Activated naive CD8-positive, alpha-beta T cell treated with anti-CD3 and anti-CD28 coated beads, Interleukin-2, amount 10 ng/mL, durations not matched to agents 7 days and 5 days (primary cell): ENCODE measurements around the gene ABCC3. TPM values are rescaled to one million over a fixed set of nuclear protein-coding genes. Genes with fewer than 3 reads are reported as not detected.

Experiments
- ATAC-seq: fragments of 150-1000 bp; cut with Tn5 transposase; one replicate; pipeline ENCODE4 v1.10.0; 2021; ENCODE audit warnings: low read depth, moderate library complexity
- POLR2A ChIA-PET: fragments of 350-600 bp; sonication (Branson Sonifier 250); formaldehyde crosslinking; loops from one replicate; lab custom pipeline; 2021; ENCODE audit warnings: antibody characterized with exemption; lab: Charles Lee
- DNase-seq: peaks from one replicate; pipeline ENCODE4 v3.0.0; 2021
- H3K27ac Mint-ChIP-seq: one replicate; pipeline ENCODE4 v1.8.0; 2022; ENCODE audit warnings: mild to moderate bottlenecking, mixed read lengths
- H3K27me3 Mint-ChIP-seq: one replicate; pipeline ENCODE4 v1.8.0; 2022; ENCODE audit warnings: mild to moderate bottlenecking, moderate library complexity, mixed read lengths
- H3K36me3 Mint-ChIP-seq: one replicate; pipeline ENCODE4 v1.8.0; 2021; ENCODE audit warnings: mild to moderate bottlenecking, mixed read lengths
- H3K4me1 Mint-ChIP-seq: one replicate; pipeline ENCODE4 v1.8.0; 2021; ENCODE audit warnings: mixed read lengths
- H3K4me3 Mint-ChIP-seq: one replicate; pipeline ENCODE4 v1.8.0; 2022; ENCODE audit warnings: mild to moderate bottlenecking, moderate library complexity, mixed read lengths
- H3K9me3 Mint-ChIP-seq: one replicate; pipeline ENCODE4 v1.8.0; 2021; ENCODE audit warnings: mixed read lengths
- total RNA-seq, 2 experiments: library from RNA; stranded (reverse); gene quantifications; one replicate each; pipeline ENCODE4 v1.2.3, GENCODE V29; 2021

Gene ABCC3
- total RNA-seq, 2 experiments from 2014 or later: 0.77 to 1.4 TPM

DNA sequence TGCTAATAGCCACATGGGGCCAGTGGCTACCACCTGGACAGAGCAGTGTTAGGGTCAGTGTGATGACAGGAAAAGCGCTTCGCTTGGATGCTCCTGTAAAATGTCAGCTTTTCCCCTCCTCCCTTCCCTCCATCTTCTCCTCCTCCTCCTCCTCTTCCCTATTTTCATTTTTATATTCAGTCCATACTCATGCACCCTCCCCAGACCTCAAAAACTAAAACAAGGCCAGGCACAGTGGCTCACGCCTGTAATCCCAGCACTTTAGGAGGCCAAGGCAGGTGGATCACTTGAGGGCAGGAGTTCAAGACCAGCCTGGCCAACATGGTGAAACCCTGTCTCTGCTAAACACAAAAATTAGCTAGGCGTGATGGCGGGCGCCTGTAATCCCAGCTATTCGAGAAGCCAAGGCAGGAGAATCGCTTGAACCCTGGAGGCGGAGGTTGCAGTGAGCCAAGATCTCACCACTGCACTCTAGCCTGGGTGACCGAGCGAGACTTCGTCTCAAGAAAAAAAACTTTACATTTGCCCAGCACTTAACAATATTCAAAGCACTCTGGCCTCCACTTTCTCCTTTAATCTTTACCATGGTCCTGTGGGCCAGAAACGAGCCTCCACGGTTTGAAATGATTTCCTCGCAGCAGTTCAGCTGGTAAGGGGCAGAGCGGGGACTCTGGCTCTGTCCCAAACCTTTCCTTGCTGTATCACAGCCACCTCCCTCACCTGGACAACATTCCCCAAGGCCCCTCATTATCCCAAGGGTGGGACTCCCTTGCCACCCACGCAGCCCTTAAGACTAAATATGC, 51.2 kb downstream of the ABCC3 start:
- H3K27ac Mint-ChIP-seq: no peak overlapping the region
- no peak overlapping the region for H3K4me3 Mint-ChIP-seq

DNA sequence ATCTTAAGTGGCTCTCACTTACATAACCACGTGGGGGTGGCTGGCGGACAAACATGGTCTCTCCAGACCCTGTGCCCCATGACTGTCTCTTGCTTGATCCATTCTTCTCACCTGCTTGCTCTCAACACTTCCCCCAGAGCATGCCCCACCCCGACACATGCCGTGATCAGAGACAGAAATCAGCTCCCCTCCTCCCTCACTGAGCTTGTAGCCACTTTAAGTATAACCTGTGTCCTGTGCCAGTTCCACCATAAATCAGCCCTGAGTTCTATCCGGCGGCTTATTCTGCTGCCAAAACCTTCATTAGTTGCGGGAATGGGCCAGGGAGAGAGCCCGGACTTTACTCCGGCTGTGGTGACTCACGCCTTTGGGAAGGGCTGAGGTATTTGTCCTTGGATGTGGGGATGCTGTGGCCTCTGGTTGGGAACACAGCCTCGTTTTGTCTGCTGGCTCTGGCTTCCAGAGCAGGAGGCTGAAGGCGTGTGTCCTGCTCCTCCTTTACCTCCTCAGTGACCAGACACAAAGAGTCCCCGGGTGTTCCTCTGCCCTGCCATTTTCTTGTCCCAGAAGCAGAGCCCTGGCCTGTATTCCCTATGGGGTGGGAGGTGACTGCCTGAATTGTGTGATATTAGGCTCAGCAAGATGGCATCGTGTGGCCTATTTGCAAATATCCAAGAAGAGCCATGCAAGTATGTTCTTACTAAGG, 52.0 kb downstream of the ABCC3 start:
- H3K9me3 Mint-ChIP-seq: no peaks in the 10 kb centered on the region
- peaks cover 5% of the 10 kb centered on the region for H3K27me3 Mint-ChIP-seq
- H3K36me3 Mint-ChIP-seq: no peaks in the 10 kb centered on the region
- H3K4me3 Mint-ChIP-seq: no peak overlapping the region
- H3K27ac Mint-ChIP-seq: no peak overlapping the region
- no peaks in the 10 kb centered on the region for H3K4me1 Mint-ChIP-seq
- ATAC-seq (no peak), DNase-seq (no peak)
- POLR2A ChIA-PET: no interaction called here

More for the DNA sequence above, 51.2 kb downstream of the ABCC3 start:
- ATAC-seq (no peak), DNase-seq (no peak)
- peaks cover 4% of the 10 kb centered on the region for H3K4me1 Mint-ChIP-seq
- peaks cover 11% of the 10 kb centered on the region for H3K27me3 Mint-ChIP-seq
- POLR2A ChIA-PET: no interaction called here
- H3K36me3 Mint-ChIP-seq: no peaks in the 10 kb centered on the region
- no peaks in the 10 kb centered on the region for H3K9me3 Mint-ChIP-seq

DNA sequence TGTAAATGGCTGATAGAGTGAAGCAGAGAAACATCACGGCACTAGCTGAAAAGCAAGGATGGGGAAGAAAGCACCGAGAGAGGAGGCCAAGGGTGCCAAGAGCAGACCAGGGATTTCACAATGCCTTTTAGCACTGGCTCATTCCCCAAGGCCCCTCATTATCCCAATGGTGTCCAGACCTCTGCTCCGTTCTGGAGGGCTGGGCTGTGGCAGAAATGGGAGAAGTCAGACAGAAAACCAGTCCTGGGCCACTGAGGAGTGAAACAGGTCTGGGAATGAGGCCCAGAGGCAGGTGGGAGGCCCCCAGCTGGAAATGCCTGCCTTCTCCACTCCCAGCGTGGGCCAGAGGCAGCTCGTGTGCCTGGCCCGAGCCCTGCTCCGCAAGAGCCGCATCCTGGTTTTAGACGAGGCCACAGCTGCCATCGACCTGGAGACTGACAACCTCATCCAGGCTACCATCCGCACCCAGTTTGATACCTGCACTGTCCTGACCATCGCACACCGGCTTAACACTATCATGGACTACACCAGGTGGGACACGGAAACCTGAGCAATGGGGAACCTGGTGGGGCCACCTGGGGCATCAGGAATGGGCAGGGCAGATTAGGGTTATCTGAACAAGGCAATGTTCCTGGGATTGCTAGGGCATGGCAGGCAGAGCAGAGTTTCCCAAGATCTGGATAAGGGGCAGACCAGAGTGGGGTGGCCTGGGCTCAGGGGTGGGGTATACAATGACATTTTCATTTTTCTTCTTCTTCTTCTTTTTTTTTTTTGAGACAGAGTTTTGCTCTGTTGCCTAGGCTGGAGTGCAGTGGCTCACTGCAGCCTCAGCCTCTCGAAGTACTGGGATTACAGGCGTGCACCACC, 52.8 kb downstream of the ABCC3 start:
- no peaks in the 10 kb centered on the region for H3K36me3 Mint-ChIP-seq
- no peak for DNase-seq
- H3K27me3 Mint-ChIP-seq: no peaks in the 10 kb centered on the region
- H3K4me3 Mint-ChIP-seq: no peak overlapping the region
- no peak for ATAC-seq
- H3K9me3 Mint-ChIP-seq: no peaks in the 10 kb centered on the region
- H3K4me1 Mint-ChIP-seq: no peaks in the 10 kb centered on the region
- POLR2A ChIA-PET: no interaction called here
- H3K27ac Mint-ChIP-seq: no peak overlapping the region

DNA sequence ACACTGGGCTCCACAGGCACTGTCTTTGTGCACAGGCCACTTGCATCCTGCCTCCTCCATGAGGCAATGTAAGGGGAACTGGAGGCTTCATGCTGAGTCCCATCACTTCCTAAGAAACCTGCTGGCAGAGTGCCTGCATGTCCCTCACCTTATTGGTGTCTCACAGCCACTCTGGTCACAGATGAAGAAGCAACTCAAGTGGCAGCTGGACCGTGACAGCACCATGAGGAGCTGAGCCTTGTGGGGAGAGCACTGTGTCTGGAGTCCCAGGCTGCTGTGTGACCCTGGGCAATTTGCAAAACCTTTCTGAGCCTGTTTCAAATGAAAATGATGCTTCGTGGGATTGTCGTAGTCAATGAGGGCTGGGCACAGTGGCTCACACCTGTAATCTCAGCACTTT, 53.6 kb downstream of the ABCC3 start:
- POLR2A ChIA-PET: no interaction called here
- DNase-seq (no peak), ATAC-seq (no peak)
- no peaks in the 10 kb centered on the region for H3K27me3 Mint-ChIP-seq
- no peak overlapping the region for H3K27ac Mint-ChIP-seq
- H3K4me1 Mint-ChIP-seq: no peaks in the 10 kb centered on the region
- no peaks in the 10 kb centered on the region for H3K9me3 Mint-ChIP-seq
- H3K4me3 Mint-ChIP-seq: no peak overlapping the region
- H3K36me3 Mint-ChIP-seq: no peaks in the 10 kb centered on the region

DNA sequence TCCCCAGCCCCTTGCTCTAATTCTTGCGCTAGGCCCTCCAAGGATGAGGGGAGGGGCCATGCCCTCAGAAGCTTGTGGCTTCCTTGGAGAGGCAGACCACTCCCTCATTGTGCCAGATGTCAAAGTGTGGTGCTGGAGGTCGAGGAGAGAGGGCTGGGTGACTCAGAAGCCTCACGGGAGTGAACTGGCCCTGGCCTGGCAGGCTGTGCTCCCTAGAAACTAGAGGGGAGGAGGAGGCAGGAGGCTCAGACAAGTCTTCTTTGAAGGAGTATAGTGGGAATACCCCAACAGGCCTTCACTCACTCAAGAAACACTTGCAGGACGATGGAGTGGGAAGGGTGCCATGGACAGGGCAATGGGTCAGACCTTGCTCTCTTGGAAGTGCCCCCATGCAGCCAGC, 54.6 kb downstream of the ABCC3 start:
- ATAC-seq (no peak), DNase-seq (no peak)
- Mint-ChIP-seq H3K9me3 (no peaks in the 10 kb centered on the region), H3K27me3 (no peaks in the 10 kb centered on the region), H3K4me3 (no peak overlapping the region), H3K36me3 (no peaks in the 10 kb centered on the region), H3K27ac (no peak overlapping the region), H3K4me1 (no peaks in the 10 kb centered on the region)
- POLR2A ChIA-PET: no interaction called here

DNA sequence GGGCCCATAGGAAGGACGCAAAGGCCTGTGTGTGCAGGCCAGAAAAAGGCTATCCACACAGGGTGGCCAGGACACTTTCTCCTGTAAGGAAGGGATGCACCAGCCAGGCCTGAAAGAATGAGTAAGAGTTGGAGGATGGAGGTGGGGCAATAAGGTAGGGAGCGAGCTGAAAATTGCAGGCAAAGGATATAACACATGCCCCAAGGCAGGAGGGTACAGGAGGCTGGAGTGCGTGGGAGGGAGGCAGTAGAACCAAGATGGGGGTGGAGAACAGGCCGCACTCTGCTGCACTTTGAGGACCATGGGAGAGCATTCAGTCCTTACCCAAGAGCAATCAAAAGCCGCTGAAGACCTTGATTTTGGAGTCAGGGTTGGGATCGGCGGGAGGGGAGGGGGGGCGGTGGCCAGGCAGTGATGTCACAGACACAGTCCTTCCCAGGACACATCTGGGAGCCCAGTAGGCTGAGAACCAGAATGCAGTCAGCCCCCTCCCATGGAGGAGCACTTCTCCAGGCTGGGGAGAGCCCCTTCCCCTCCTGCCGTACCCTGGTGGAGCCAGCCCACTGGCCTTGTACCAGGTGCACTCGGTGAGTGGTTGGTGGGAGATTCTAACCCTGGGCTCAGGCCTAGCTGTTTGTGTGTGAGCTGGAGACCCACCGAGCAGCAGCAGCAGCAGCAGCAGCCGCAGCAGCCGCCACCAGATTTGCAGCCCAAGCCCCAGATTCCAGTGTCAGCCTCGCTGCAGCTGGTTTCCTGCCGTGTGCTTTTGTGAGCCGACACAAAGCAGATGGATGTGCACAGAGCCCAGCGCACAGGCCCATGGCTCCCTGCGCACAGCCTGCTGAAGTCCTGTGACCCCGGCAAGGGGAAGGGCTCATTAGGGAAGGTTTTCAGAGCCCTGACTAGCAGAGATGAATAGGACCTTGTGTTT, 55.5 kb downstream of the ABCC3 start:
- Mint-ChIP-seq H3K9me3 (no peaks in the 10 kb centered on the region), H3K27ac (no peak overlapping the region)

DNA sequence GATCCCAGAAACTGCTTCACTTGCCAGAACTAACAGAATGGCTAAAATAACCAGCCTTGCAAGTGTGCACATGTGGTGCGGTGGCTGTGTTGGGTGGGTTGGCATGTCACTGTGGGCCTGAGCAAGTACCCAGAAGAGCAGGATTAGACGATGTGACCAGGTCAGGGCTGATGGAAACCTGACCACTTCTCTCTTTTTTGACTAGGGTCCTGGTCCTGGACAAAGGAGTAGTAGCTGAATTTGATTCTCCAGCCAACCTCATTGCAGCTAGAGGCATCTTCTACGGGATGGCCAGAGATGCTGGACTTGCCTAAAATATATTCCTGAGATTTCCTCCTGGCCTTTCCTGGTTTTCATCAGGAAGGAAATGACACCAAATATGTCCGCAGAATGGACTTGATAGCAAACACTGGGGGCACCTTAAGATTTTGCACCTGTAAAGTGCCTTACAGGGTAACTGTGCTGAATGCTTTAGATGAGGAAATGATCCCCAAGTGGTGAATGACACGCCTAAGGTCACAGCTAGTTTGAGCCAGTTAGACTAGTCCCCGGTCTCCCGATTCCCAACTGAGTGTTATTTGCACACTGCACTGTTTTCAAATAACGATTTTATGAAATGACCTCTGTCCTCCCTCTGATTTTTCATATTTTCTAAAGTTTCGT, 56.3 kb downstream of the ABCC3 start:
- ATAC-seq (no peak), DNase-seq (no peak)
- Mint-ChIP-seq H3K36me3 (peaks cover 3% of the 10 kb centered on the region), H3K27ac (no peak overlapping the region), H3K4me3 (no peak overlapping the region), H3K4me1 (peaks cover 2% of the 10 kb centered on the region), H3K27me3 (no peaks in the 10 kb centered on the region), H3K9me3 (no peaks in the 10 kb centered on the region)
- POLR2A ChIA-PET: interaction anchor here (0.6 kb wide), 1 partner anchor 457 kb away, joined by 3 read pairs; no protein-coding TSS in a partner anchor

More for the DNA sequence above, 55.5 kb downstream of the ABCC3 start:
- H3K4me3 Mint-ChIP-seq: no peak overlapping the region
- DNase-seq (no peak), ATAC-seq (no peak)
- peaks cover 1% of the 10 kb centered on the region for H3K36me3 Mint-ChIP-seq
- POLR2A ChIA-PET: no interaction called here
- no peaks in the 10 kb centered on the region for H3K4me1 Mint-ChIP-seq
- no peaks in the 10 kb centered on the region for H3K27me3 Mint-ChIP-seq

DNA sequence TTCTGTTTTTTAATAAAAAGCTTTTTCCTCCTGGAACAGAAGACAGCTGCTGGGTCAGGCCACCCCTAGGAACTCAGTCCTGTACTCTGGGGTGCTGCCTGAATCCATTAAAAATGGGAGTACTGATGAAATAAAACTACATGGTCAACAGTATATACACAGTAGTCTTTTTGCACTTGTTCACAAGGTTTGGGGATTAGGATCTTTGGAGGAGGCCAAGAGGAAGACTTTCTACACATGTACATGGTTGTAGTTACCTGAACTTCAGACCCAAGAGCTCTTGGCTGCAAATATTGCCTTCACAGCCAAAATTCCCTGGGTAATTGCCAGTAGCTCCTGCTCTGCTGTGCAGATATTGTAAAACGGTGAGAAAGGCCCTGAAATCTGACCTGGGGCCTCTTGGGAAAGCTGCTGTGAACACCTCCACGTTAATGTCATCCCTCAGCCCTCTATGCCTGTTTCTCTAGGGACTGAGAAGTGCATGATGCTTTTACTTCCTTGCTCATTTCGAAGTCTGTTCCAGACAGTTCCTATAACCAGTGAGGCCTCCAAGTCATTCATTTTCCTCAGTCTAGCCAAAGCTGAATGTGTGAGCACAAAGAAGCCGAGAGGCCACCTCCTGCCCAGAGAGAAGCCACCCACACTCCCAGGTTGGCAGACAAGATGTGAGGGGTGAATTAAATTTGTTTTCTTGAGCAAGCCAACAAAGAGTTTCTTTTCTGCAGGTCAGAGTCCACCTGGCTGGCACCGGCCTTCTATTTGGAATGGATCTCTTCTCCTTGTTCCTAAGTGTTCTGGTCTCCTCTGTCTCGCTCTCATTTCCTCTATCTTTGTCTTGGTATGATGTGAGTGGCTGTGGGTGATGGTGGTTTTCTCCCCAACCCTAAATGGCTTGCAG, 57.1 kb downstream of the ABCC3 start:
- Mint-ChIP-seq H3K36me3 (peaks cover 4% of the 10 kb centered on the region), H3K27ac (peak overlapping the region; percentile 30), H3K4me3 (no peak overlapping the region), H3K27me3 (no peaks in the 10 kb centered on the region), H3K4me1 (peaks cover 2% of the 10 kb centered on the region), H3K9me3 (no peaks in the 10 kb centered on the region)
- POLR2A ChIA-PET: interaction anchor here (0.6 kb wide), 1 partner anchor 458 kb away, joined by 3 read pairs; no protein-coding TSS in a partner anchor
- ATAC-seq (no peak), DNase-seq (no peak)

DNA sequence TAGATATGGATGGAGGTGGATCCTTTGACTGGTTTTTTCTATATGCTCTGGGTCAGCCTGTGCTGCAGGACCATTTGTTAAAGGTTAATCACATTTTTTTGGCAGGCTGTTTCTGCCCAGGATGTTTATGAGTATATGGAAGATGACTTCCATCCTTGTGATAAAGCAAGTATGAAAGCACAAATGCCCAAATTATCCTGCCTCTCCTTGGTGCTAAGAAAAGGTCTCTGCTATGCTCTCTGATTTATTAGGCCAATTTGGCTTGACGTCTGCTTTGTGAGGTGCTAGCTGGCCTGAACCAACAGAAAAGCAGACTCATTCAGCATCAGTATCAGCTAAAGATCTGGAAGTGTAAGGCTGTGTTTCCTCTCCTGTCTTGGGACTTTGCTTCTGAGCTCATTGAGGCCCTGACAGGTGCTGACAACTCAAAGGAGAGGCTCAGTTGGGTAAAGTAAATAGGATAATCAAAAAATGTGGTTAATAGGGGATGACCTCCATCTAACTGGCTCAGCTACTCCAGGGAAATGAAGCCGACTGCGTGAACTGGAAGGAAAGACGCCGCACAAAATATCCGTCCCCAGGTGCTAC, 57.9 kb downstream of the ABCC3 start:
- DNase-seq (no peak), ATAC-seq (no peak)
- Mint-ChIP-seq H3K9me3 (no peaks in the 10 kb centered on the region), H3K36me3 (peaks cover 9% of the 10 kb centered on the region), H3K27me3 (no peaks in the 10 kb centered on the region), H3K27ac (peak overlapping the region; percentile 30), H3K4me1 (peaks cover 7% of the 10 kb centered on the region), H3K4me3 (no peak overlapping the region)
- POLR2A ChIA-PET: interaction anchor here (0.6 kb wide), 1 partner anchor 51 kb away, joined by 3 read pairs; no protein-coding TSS in a partner anchor

DNA sequence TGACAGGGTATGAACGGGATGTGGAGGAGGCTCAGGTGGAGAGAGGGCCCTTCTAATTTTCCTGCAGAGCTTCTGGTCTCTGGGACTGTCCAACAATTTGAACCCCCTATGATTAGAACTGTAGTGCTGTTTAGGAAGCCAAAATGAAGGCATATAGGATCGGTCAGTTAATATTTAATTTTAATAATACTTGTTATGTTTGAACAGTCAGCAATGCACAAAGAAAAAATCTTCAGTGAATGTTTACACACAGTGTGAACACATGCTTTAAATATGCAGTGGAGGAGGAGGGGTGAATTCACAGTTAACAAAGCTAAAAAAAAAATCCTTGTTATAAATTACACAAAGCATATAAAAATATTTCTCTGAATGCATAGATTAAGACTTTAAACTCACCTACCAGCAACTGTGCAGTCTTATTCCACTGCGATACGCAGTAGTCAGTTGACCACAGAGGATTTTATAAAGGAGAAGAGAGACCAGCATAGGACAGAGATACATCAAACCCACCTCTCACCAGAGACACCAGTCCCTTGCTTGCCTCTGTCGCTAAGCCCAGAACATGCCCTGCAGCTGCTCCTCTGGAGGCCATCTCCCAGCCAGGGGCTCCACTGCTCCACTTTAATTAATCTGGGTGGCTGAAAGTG, 58.5 kb downstream of the ABCC3 start:
- DNase-seq (no peak), ATAC-seq (no peak)
- Mint-ChIP-seq H3K27me3 (no peaks in the 10 kb centered on the region), H3K9me3 (no peaks in the 10 kb centered on the region), H3K4me1 (peaks cover 13% of the 10 kb centered on the region), H3K27ac (no peak overlapping the region), H3K4me3 (no peak overlapping the region), H3K36me3 (peaks cover 9% of the 10 kb centered on the region)
- POLR2A ChIA-PET: interaction anchor here (0.6 kb wide), 1 partner anchor 52 kb away, joined by 3 read pairs; no protein-coding TSS in a partner anchor
